ENCODE measurements around the gene EIF4A2.
A peak's percentile ranks its signal among the peaks of the same experiment; 100 is the strongest.
"Not testable (repeated sequence)": the region's sequence is repeated elsewhere in the genome, so short reads cannot be mapped to it uniquely, and the experiment has no call there.

Gene EIF4A2

DNA sequence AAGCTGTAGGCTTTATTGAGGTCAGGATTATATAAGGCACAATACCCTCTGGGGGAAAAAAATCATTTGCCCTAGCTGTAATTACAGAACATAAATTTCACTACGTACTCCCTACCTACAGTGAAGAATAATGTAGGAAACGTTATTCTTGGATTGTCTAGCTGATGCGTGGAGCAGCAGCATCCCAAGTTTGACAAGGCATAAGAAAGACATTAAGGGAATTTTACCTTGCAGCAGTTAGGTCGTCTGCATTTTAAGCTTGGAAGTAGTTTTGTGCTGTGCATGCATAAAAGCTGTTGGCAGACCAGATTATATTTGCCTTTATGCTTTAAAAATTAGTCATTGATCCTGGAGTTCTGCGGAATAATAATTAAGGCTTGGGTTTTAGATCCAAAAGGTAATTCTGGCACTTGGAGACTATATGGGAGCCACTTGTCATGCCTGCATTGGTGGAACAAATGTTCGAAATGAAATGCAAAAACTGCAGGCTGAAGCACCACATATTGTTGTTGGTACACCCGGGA, 2.2 kb downstream of the EIF4A2 start:
- no peak for DNase-seq

- no peak for DNase-seq
Observed at GRCh38 chr3:186786922-186787321, 3.5 kb downstream of the EIF4A2 start.

DNA sequence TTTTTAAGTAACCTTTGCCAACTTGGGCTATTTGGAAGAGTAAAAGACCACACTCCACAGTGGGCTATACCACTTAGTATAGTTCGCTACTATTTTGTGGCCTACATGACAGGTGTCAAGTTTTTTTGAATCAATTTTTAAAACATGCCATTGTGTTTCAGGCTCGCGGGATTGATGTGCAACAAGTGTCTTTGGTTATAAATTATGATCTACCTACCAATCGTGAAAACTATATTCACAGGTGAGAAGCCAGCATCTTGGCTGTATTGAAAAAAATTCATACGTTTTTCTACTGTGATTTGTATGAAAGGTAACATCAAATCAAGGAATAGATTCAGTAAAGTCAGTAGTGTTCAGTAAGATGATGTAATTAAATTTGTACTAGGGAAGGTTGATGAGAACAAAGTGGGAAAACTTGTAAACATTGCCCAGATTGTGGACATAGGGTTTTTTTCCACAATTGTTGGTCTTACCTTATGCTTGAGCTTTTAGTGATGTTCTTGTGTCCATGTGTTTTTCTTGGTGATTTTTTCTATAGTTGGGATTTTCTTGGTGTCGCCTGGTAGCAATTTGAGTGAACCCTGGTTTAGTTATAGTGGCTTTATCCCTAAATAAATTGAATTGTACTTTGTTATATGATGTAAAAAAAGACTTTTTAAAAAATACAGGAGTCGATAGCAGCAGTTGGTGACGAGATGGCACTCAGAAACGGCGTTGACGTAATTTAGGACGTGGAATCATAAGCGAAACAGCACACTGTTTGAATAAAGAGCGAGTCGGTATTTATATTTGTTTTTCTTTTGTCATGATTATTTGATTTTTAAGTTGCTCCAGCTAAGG, 4.5 kb downstream of the EIF4A2 start:
- no peak for DNase-seq

GRCh38 chr3:186788482-186789370, 5.3 kb downstream of the EIF4A2 start:
- no peak for DNase-seq

GRCh38 chr3:186789554-186790260, 6.3 kb downstream of the EIF4A2 start:
- DNase-seq: no peak

GRCh38 chr3:186790261-186790981, 7.0 kb downstream of the EIF4A2 start:
- peak; percentile 60 for DNase-seq

GRCh38 chr3:186798239-186798874, 15.0 kb downstream of the EIF4A2 start:
- no peak for DNase-seq

DNA sequence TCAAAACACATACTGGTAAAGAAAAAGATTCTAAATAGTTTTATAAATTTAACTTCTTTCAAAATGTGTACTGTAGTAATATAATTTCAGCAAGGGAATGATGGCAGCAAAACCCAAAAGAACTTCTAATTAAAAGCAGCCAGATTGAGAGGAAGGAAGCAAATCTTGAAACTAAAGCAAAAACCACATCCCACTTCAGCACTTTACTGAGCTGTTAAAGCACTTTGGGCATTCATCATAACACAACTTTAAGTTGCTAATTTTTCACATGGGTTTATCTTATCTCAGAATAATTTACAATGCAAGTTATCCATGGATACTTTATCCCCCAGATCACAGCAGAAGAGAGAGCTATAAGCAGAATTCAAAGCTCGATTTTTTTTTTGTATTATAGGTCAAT, 16.9 kb downstream of the EIF4A2 start:
- no peak for DNase-seq

DNA sequence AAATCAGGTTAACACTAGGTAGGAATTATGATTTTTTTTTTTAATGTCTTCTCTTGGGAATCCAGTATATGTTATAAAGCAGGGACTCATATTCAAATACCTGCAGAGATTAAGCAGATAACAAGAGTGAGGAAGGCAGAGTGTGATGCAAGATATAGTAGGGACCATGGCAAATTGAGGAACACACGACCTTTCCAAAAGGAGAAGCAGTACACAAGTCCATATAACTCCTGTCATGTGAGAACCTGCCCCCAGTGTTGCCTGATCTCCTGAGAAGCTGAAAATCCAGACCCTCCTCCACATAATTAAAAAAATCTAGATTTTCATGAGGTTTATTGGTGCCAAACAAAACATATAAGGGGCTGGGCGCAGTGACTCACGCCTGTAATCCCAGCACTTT, 19.3 kb downstream of the EIF4A2 start:
- no peak for DNase-seq

GRCh38 chr3:186803447-186803846, 20.1 kb downstream of the EIF4A2 start:
- not testable (repeated sequence) for DNase-seq

GRCh38 chr3:186806089-186807055, 23.0 kb downstream of the EIF4A2 start, which contains the start of gene RFC4:
Gene RFC4 (minus strand): TSS chr3:186806482. CDS start chr3:186804713, 1,769 bp downstream.
- peak; percentile 93 for DNase-seq

GRCh38 chr3:186807231-186807630, 23.9 kb downstream of the EIF4A2 start:
- no peak for DNase-seq

- no peak for DNase-seq
Observed at GRCh38 chr3:186810336-186810996, 27.1 kb downstream of the EIF4A2 start.

DNA sequence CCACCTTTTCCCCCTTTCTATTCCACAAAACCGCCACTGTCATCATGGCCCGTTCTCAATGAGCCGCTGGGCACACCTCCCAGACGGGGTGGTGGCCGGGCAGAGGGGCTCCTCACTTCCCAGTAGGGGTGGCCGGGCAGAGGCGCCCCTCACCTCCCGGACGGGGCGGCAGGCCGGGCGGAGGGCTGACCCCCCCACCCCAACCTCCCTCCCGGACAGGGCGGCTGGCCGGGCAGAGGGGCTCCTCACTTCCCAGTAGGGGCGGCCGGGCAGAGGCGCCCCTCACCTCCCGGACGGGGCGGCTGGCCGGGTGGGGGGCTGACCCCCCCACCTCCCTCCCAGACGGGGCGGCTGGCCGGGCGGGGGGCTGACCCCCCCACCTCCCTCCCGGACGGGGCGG, 27.9 kb downstream of the EIF4A2 start:
- not testable (repeated sequence) for DNase-seq

- no peak for DNase-seq
Observed at GRCh38 chr3:186814100-186814499, 30.7 kb downstream of the EIF4A2 start.

GRCh38 chr3:186815435-186815834, 32.1 kb downstream of the EIF4A2 start:
- DNase-seq: no peak

DNA sequence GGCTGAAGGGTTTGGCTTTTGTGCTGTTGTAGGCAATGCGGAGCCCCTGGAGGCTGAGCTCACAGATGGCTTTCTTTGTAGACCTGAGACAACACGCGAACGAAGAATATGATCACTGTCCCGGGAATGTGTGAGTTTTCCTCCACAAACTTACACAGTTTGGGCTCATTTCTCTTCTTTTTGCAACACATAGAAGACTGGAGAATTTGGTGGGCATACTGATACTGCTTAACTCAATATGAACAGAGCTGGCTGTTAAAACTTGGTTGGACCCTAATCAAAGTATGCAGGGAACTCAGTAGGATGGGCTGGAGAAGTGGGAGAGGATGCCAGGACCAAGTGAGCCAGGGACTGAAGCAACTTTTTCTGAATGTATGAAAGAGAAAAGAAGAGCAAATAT, 35.1 kb downstream of the EIF4A2 start:
- no peak for DNase-seq

GRCh38 chr3:186818956-186819355, 35.6 kb downstream of the EIF4A2 start:
- DNase-seq: no peak

DNA sequence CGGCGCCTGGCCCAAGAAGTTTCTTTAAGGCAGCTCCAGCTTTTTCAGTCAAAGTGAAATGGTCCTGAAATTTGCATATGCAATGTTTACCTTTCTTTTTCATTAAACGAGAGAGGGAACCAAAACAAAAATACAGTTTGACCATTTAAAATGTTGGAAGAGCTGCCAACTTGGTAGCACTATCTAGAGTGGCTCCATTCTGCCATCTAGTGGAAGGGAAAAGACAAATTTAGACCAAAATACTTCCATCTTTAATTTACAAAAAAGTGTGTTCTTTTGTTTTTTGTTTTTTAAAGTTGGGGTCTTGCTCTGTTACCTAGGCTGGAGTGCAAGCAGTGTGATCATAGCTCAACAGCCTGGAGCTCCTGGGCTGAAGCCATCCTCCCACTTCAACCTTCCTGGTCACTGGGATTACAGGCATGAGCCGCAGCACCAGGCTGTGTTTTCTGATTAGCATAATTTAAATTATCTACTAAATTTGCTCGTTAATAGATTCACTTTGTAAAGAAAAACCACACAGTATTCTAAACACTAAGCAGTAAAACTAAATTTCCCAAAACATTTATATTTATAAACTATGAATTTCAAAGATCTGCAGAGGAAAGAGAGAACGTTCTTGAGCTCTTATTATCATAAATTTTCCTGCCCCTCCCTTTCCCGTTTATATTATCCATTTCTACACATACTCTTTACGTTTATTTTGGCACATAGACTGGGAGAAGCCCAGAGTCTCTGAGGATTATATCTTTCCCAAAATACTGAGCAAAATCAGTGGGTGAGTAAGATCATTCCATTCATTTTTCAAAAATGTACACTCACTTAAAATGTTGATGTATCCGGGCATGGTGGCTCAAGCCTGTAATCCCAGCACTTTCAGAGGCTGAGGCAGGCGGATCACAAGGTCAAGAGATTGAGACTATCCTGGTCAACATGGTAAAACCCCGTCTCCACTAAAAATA, 38.3 kb downstream of the EIF4A2 start:
- DNase-seq: no peak
